GM23338 (cell line): Measurements from ENCODE around the gene ANTXR1. TPM values are rescaled to one million over a fixed set of nuclear protein-coding genes. Genes with fewer than 3 reads are reported as not detected.

Experiments used
- ATAC-seq: fragments of 200-7000 bp; cut with Tn5 transposase; 3 replicates; pipeline ENCODE4 v1.9.1; 2020
- DNase-seq: peaks from one replicate; pipeline ENCODE4 v3.0.0-alpha.2; 2015; ENCODE audit warnings: low spot score
- H2AFZ ChIP-seq: fragments of 200-600 bp; sonication (generic); 2 replicates; pipeline ENCODE4 v1.8.0; 2016; ENCODE audit warnings: antibody characterized with exemption, mild to moderate bottlenecking, moderate library complexity
- H3F3A ChIP-seq: fragments of 200-600 bp; sonication (generic); replicated peaks from 2 replicates; pipeline ENCODE4 v1.8.0; 2017; ENCODE audit warnings: antibody characterized with exemption, mixed run types, low read depth
- H3K27ac ChIP-seq: fragments of 200-600 bp; sonication (generic); 2 replicates; pipeline ENCODE4 v1.6.1; 2016; ENCODE audit warnings: low read depth
- H3K27me3 ChIP-seq: fragments of 200-600 bp; sonication (generic); 2 replicates; pipeline ENCODE4 v1.8.0; 2016; ENCODE audit warnings: mild to moderate bottlenecking, mixed run types, moderate library complexity; ENCODE audit not compliant: insufficient read depth
- H3K36me3 ChIP-seq: fragments of 200-600 bp; sonication (generic); 2 replicates; pipeline ENCODE4 v1.8.0; 2016; ENCODE audit warnings: mild to moderate bottlenecking; ENCODE audit not compliant: insufficient read depth
- H3K4me1 ChIP-seq: fragments of 200-600 bp; sonication (generic); 2 replicates; pipeline ENCODE4 v1.8.0; 2016; ENCODE audit warnings: mild to moderate bottlenecking, moderate library complexity; ENCODE audit not compliant: insufficient read depth
- H3K4me2 ChIP-seq: fragments of 200-600 bp; sonication (generic); 2 replicates; pipeline ENCODE4 v1.7.1; 2017; ENCODE audit warnings: mixed run types
- H3K4me3 ChIP-seq: fragments of 200-600 bp; sonication (generic); 2 replicates; pipeline ENCODE4 v1.6.1; 2016; ENCODE audit warnings: mixed run types
- H3K79me2 ChIP-seq: fragments of 200-600 bp; sonication (generic); replicated peaks from 2 replicates; pipeline ENCODE4 v1.8.0; 2017; ENCODE audit warnings: mild to moderate bottlenecking; ENCODE audit not compliant: insufficient read depth
- H3K9me2 ChIP-seq: fragments of 200-600 bp; sonication (generic); 2 replicates; pipeline ENCODE4 v1.8.0; 2017; ENCODE audit not compliant: insufficient read depth
- H4K20me1 ChIP-seq: fragments of 200-600 bp; sonication (generic); replicated peaks from 2 replicates; pipeline ENCODE4 v1.8.0; 2017; ENCODE audit warnings: mild to moderate bottlenecking; ENCODE audit not compliant: insufficient read depth
- H3K27ac Mint-ChIP-seq: 2 replicates; pipeline ENCODE4 v1.8.0; 2020; ENCODE audit warnings: inconsistent platforms, mild to moderate bottlenecking, moderate library complexity, mixed read lengths
- H3K27me3 Mint-ChIP-seq: 3 replicates; pipeline ENCODE4 v1.8.0; 2022; ENCODE audit warnings: low read depth, mild to moderate bottlenecking, moderate library complexity, mixed read lengths, inconsistent platforms; ENCODE audit not compliant: insufficient read depth, poor library complexity
- H3K36me3 Mint-ChIP-seq: 3 replicates; pipeline ENCODE4 v1.8.0; 2021; ENCODE audit warnings: low read depth, mild to moderate bottlenecking, inconsistent platforms, moderate library complexity, mixed read lengths
- H3K4me1 Mint-ChIP-seq: 3 replicates; pipeline ENCODE4 v1.8.0; 2020; ENCODE audit warnings: mild to moderate bottlenecking, inconsistent platforms, mixed read lengths
- H3K4me3 Mint-ChIP-seq: 3 replicates; pipeline ENCODE4 v1.8.0; 2021; ENCODE audit warnings: moderate library complexity, mild to moderate bottlenecking, inconsistent platforms, mixed read lengths
- H3K9me3 Mint-ChIP-seq: 3 replicates; pipeline ENCODE4 v1.8.0; 2020; ENCODE audit warnings: moderate library complexity, mild to moderate bottlenecking, inconsistent platforms, mixed read lengths
- CREB1 ChIP-seq: fragments of 250-450 bp; sonication (Bioruptor Pico); IDR thresholded peaks from 2 replicates; pipeline ENCODE4 v1.5.0; 2020; ENCODE audit warnings: low read depth, mild to moderate bottlenecking, moderate library complexity
- CTCF ChIP-seq, 2 experiments: fragments of 200-600 bp in 1 of 2; sonication (generic) in 1 of 2; conservative IDR thresholded peaks; 2 replicates each; pipeline versions ENCODE4 v1.5.1 to v1.6.1; 2016 to 2017; ENCODE audit warnings: antibody characterized with exemption in 2 of 2, low read depth in 2 of 2, mild to moderate bottlenecking in 2 of 2, moderate library complexity in 1 of 2
- ETS1 ChIP-seq: IDR thresholded peaks from 2 replicates; pipeline ENCODE4 v1.6.1; 2016; ENCODE audit warnings: antibody characterized with exemption
- EZH2 ChIP-seq: fragments of 200-600 bp; sonication (generic); IDR thresholded peaks from one replicate; pipeline ENCODE4 v1.8.0; 2017; ENCODE audit warnings: antibody characterized with exemption, mild to moderate bottlenecking, low read depth; ENCODE audit not compliant: unreplicated experiment
- JUNB ChIP-seq: IDR thresholded peaks from one replicate; pipeline ENCODE4 v1.6.1; 2016; ENCODE audit warnings: antibody characterized with exemption; ENCODE audit not compliant: unreplicated experiment
- NANOG ChIP-seq: IDR thresholded peaks from 2 replicates; pipeline ENCODE4 v1.6.1; 2016; ENCODE audit warnings: antibody characterized with exemption, borderline replicate concordance
- POLR2AphosphoS5 ChIP-seq: IDR thresholded peaks from 2 replicates; pipeline ENCODE4 v1.6.1; 2016; ENCODE audit warnings: antibody characterized with exemption, low read depth
- REST ChIP-seq: IDR thresholded peaks from one replicate; pipeline ENCODE4 v1.6.1; 2018; ENCODE audit warnings: antibody characterized with exemption; ENCODE audit not compliant: unreplicated experiment
- STAT1 ChIP-seq: IDR thresholded peaks from one replicate; pipeline ENCODE4 v1.6.1; 2016; ENCODE audit warnings: antibody characterized with exemption; ENCODE audit not compliant: unreplicated experiment
- ZNF331 ChIP-seq: fragments of 250-450 bp; sonication (Bioruptor Pico); IDR thresholded peaks from 2 replicates; pipeline ENCODE4 v1.5.0; 2020; ENCODE audit warnings: low read depth, mild to moderate bottlenecking, moderate library complexity
- ZNF462 ChIP-seq: fragments of 250-450 bp; sonication (Bioruptor Pico); IDR thresholded peaks from 2 replicates; pipeline ENCODE4 v1.5.0; 2020; ENCODE audit warnings: mild to moderate bottlenecking, moderate library complexity
- polyA plus RNA-seq: library from polyadenylated mRNA; unstranded; fragments of >200 nt; fragmentation: Nextera tagmentation; extraction: Ambion mirVana; gene quantifications from 2 replicates; pipeline ENCODE4 v1.2.1, GENCODE V29; 2016
- total RNA-seq: library from RNA; depleted of rRNA; stranded (reverse); fragments of >200 nt; shearing (Covaris generic); gene quantifications from 2 replicates; pipeline ENCODE4 v1.2.3, GENCODE V29; 2014

ANTXR1 gene
- total and polyA plus RNA-seq, 2 experiments from 2014 or later: 16.1 to 23.1 TPM

- H3K4me2 ChIP-seq: no peak overlapping the region
- no peak overlapping the region for H3K27ac ChIP-seq
- H3K4me1 ChIP-seq: peaks cover 17% of the 10 kb centered on the region
- DNase-seq (no peak), ATAC-seq (no peak)
- 0 out of 2 replicates have a peak, but pooled peaks cover 5% of the 10 kb centered on the region for H3F3A ChIP-seq
- H3K27me3 Mint-ChIP-seq: peaks cover 7% of the 10 kb centered on the region
- H3K79me2 ChIP-seq: no peaks in the 10 kb centered on the region
- no peaks in the 10 kb centered on the region for H3K27me3 ChIP-seq
- no peaks in the 10 kb centered on the region for H3K9me2 ChIP-seq
- H2AFZ ChIP-seq: no peak overlapping the region
- no peaks in the 10 kb centered on the region for H4K20me1 ChIP-seq
- peaks cover 19% of the 10 kb centered on the region; the same call in 2 of the 3 replicates for H3K36me3 Mint-ChIP-seq
- H3K4me3 ChIP-seq: no peak overlapping the region
- no peaks in the 10 kb centered on the region for H3K36me3 ChIP-seq
- H3K4me3 Mint-ChIP-seq: no peak overlapping the region
- H3K9me3 Mint-ChIP-seq: no peaks in the 10 kb centered on the region
- TF ChIP-seq ZNF462: no peak
- TF ChIP-seq CREB1 (CRISPR knock-in tag): no peak
- TF ChIP-seq EZH2: no peak
- TF ChIP-seq JUNB: no peak
- TF ChIP-seq CTCF (conservative IDR thresholded peaks at IDR 0.05; ENCODE audit: low read depth in 2 of 2): no peak
- no peak for TF ChIP-seq REST
- TF ChIP-seq STAT1: no peak
- no peak for TF ChIP-seq NANOG
- no peak for TF ChIP-seq POLR2AphosphoS5
- no peak for TF ChIP-seq ZNF331 (CRISPR knock-in tag)
- TF ChIP-seq ETS1: no peak
- no peak overlapping the region for H3K27ac Mint-ChIP-seq
- peaks cover 13% of the 10 kb centered on the region for H3K4me1 Mint-ChIP-seq
Measured at GRCh38 chr2:69181806-69182427, 168.9 kb downstream of the ANTXR1 start.
